A549 (cell line): ENCODE measurements around the gene PAPPA. TPM values are rescaled to one million over a fixed set of nuclear protein-coding genes. Genes with fewer than 3 reads are reported as not detected.
A peak's percentile ranks its signal among the peaks of the same experiment; 100 is the strongest.

Source experiments
- ATAC-seq, 2 experiments: fragments of 200-7000 bp in 1 of 2; fragments of >200 bp in 1 of 2; cut with Nextera tagmentation in 1 of 2; cut with Tn5 transposase in 1 of 2; 3 replicates each; pipeline versions ENCODE4 v1.8.0 to v1.9.1; 2018 to 2020; ENCODE audit warnings: mild to moderate bottlenecking in 1 of 2, moderate library complexity in 1 of 2
- CTCF ChIA-PET: fragments of 300-600 bp; sonication (Branson Sonifier 250); formaldehyde crosslinking; extraction: SDS; loops from one replicate; lab custom pipeline; 2021; ENCODE audit warnings: antibody characterized with exemption, inconsistent platforms; lab: Yijun Ruan, JAX
- POLR2A ChIA-PET: fragments of 350-600 bp; formaldehyde crosslinking; extraction: SDS; loops from one replicate; lab custom pipeline; 2021; ENCODE audit warnings: antibody characterized with exemption, inconsistent platforms; lab: Yijun Ruan, JAX
- DNase-seq, 2 experiments: peaks; one replicate each; pipeline versions ENCODE4 v3.0.0 to v3.0.0-alpha.2; 2011 to 2016; ENCODE audit warnings: low read depth in 1 of 2, low spot score in 1 of 2
- FAIRE-seq: peaks from 2 replicates; lab custom pipeline; 2011; peaks lifted over from hg19 to GRCh38; lab: Jason Lieb, UNC
- H3K27ac ChIP-seq, 2 experiments: fragments of >200 bp; sonication (Bioruptor Twin); formaldehyde crosslinking; 3 replicates each; pipeline ENCODE4 v1.5.1; 2016 to 2017
- H3K4me1 ChIP-seq: fragments of >200 bp; sonication (Bioruptor Twin); formaldehyde crosslinking; 3 replicates; pipeline ENCODE4 v1.6.1; 2016
- H3K4me2 ChIP-seq: fragments of >200 bp; sonication (Bioruptor Twin); formaldehyde crosslinking; 3 replicates; pipeline ENCODE4 v1.6.1; 2016
- H3K4me3 ChIP-seq: fragments of >200 bp; sonication (Bioruptor Twin); formaldehyde crosslinking; 3 replicates; pipeline ENCODE4 v1.5.1; 2016
- H3K9me3 ChIP-seq: fragments of >200 bp; sonication (Bioruptor Twin); formaldehyde crosslinking; 3 replicates; pipeline ENCODE4 v1.6.1; 2016
- CEBPB ChIP-seq, 2 experiments: fragments of >200 bp in 1 of 2; sonication (Bioruptor Twin) in 1 of 2; formaldehyde crosslinking in 1 of 2; IDR thresholded peaks; 2 replicates each; pipeline ENCODE4 v1.6.1; 2012 to 2016
- CHD4 ChIP-seq: fragments of 200-600 bp; sonication (generic); IDR thresholded peaks from 2 replicates; pipeline ENCODE4 v1.6.1; 2016; ENCODE audit warnings: antibody characterized with exemption, mild to moderate bottlenecking, borderline replicate concordance
- EHF ChIP-seq: fragments of 250-450 bp; sonication (Bioruptor Pico); IDR thresholded peaks from 2 replicates; pipeline ENCODE4 v1.5.0; 2020; ENCODE audit warnings: mild to moderate bottlenecking
- EHMT2 ChIP-seq: fragments of 200-600 bp; sonication (generic); IDR thresholded peaks from 2 replicates; pipeline ENCODE4 v1.6.1; 2016; ENCODE audit warnings: antibody characterized with exemption, low read depth, mild to moderate bottlenecking, moderate library complexity
- EP300 ChIP-seq, 2 experiments: fragments of >200 bp; sonication (Bioruptor Twin); formaldehyde crosslinking; IDR thresholded peaks; 2 replicates in 1 of 2; 3 replicates in 1 of 2; pipeline ENCODE4 v1.6.1; 2016 to 2017
- FOSL2 ChIP-seq, 2 experiments: fragments of 450-650 bp in 1 of 2; fragments of >200 bp in 1 of 2; sonication (Bioruptor Twin) in 1 of 2; formaldehyde crosslinking; IDR thresholded peaks; 2 replicates each; pipeline versions ENCODE4 v1.5.0 to v1.6.1; 2016 to 2020; ENCODE audit warnings: mild to moderate bottlenecking in 1 of 2, moderate library complexity in 1 of 2
- GATA3 ChIP-seq: IDR thresholded peaks from 2 replicates; pipeline ENCODE4 v1.6.1; 2012; ENCODE audit warnings: borderline replicate concordance
- HDAC2 ChIP-seq: fragments of 200-600 bp; sonication (generic); IDR thresholded peaks from 2 replicates; pipeline ENCODE4 v1.6.1; 2016
- JUN ChIP-seq, 2 experiments: fragments of >200 bp; sonication (Bioruptor Twin); formaldehyde crosslinking; IDR thresholded peaks; 2 replicates in 1 of 2; 3 replicates in 1 of 2; pipeline ENCODE4 v1.6.1; 2016 to 2017
- JUNB ChIP-seq: fragments of >200 bp; sonication (Bioruptor Twin); formaldehyde crosslinking; IDR thresholded peaks from 2 replicates; pipeline ENCODE4 v1.6.1; 2016
- KDM1A ChIP-seq: fragments of 200-600 bp; sonication (generic); IDR thresholded peaks from 2 replicates; pipeline ENCODE4 v1.6.1; 2016; ENCODE audit warnings: low read depth, mild to moderate bottlenecking
- MAFK ChIP-seq: fragments of 450-650 bp; IDR thresholded peaks from 2 replicates; pipeline ENCODE4 v1.6.1; 2014; ENCODE audit not compliant: partially characterized antibody
- PHF8 ChIP-seq: fragments of 200-600 bp; sonication (generic); IDR thresholded peaks from 2 replicates; pipeline ENCODE4 v1.6.1; 2016; ENCODE audit warnings: low read depth, mild to moderate bottlenecking, antibody characterized with exemption, moderate library complexity, borderline replicate concordance
- POLR2AphosphoS2 ChIP-seq: conservative IDR thresholded peaks from 2 replicates; pipeline ENCODE4 v1.6.1; 2012; ENCODE audit warnings: low read length, improper control_type of control experiment, inconsistent platforms
- RAD21 ChIP-seq, 2 experiments: fragments of >200 bp in 1 of 2; sonication (Bioruptor Twin) in 1 of 2; formaldehyde crosslinking in 1 of 2; IDR thresholded peaks in 1 of 2; conservative IDR thresholded peaks in 1 of 2; 2 replicates in 1 of 2; 3 replicates in 1 of 2; pipeline ENCODE4 v1.6.1; 2012 to 2018; ENCODE audit warnings: inconsistent platforms in 1 of 2
- RARB ChIP-seq: fragments of 250-450 bp; sonication (Bioruptor Pico); IDR thresholded peaks from 2 replicates; pipeline ENCODE4 v1.8.0; 2021; ENCODE audit warnings: mild to moderate bottlenecking, moderate library complexity
- SREBF2 ChIP-seq: fragments of 450-650 bp; IDR thresholded peaks from 2 replicates; pipeline ENCODE4 v1.6.1; 2014; ENCODE audit warnings: mild to moderate bottlenecking, moderate library complexity
- TP53 ChIP-seq: fragments of 250-450 bp; sonication (Bioruptor Pico); IDR thresholded peaks from 2 replicates; pipeline ENCODE4 v1.5.0; 2021; ENCODE audit warnings: mild to moderate bottlenecking, moderate library complexity
- ZNF302 ChIP-seq: fragments of 250-450 bp; sonication (Bioruptor Pico); IDR thresholded peaks from 2 replicates; pipeline ENCODE4 v1.9.0; 2021; ENCODE audit warnings: inconsistent platforms, mild to moderate bottlenecking, moderate library complexity
- ZSCAN20 ChIP-seq: fragments of 250-450 bp; sonication (Bioruptor Pico); IDR thresholded peaks from 2 replicates; pipeline ENCODE4 v1.8.0; 2022; ENCODE audit warnings: mild to moderate bottlenecking, moderate library complexity
- WGBS: methylation state at CpG from one replicate; pipeline ENCODE4 v1.1.6; 2017; ENCODE audit errors: missing lambda C conversion rate; 5-methylcytosine and 5-hydroxymethylcytosine counted together
- polyA plus RNA-seq, 4 experiments: library from polyadenylated mRNA; depleted of rRNA in 3 of 4; stranded (reverse); fragments of >200 nt; fragmentation: RNase III in 1 of 4; extraction: RNeasy Plus Mini Kit Qiagen cat#74134 plus additional on column Dnase treatment in 1 of 4; gene quantifications; 2 replicates in 3 of 4; 3 replicates in 1 of 4; pipeline ENCODE4 v1.2.3, GENCODE V29; 2011 to 2017
- TF ChIP-seq, protein P1 (sequence below): fragments of >200 bp; sonication (Bioruptor Twin); formaldehyde crosslinking; IDR thresholded peaks from 3 replicates; pipeline ENCODE4 v1.5.1; 2016
- TF ChIP-seq, protein P2 (sequence below): fragments of 250-450 bp; sonication (Bioruptor Pico); IDR thresholded peaks from 2 replicates; pipeline ENCODE4 v1.5.0; 2020; ENCODE audit warnings: low read depth, mild to moderate bottlenecking, moderate library complexity
- TF ChIP-seq, protein P3 (sequence below): fragments of >200 bp; sonication (Bioruptor Twin); formaldehyde crosslinking; IDR thresholded peaks from 2 replicates; pipeline ENCODE4 v1.6.1; 2016
- TF ChIP-seq, protein P4 (sequence below): IDR thresholded peaks from 2 replicates; pipeline ENCODE4 v1.6.1; 2012
- TF ChIP-seq, protein P5 (sequence below): fragments of 200-600 bp; sonication (generic); IDR thresholded peaks from 2 replicates; pipeline ENCODE4 v1.6.1; 2016; ENCODE audit warnings: antibody characterized with exemption, mild to moderate bottlenecking, moderate library complexity
- TF ChIP-seq, protein P6 (sequence below): fragments of 150-350 bp; IDR thresholded peaks from 2 replicates; pipeline ENCODE4 v1.6.1; 2014; ENCODE audit warnings: low read depth, mild to moderate bottlenecking, low read length
- TF ChIP-seq, protein P7 (sequence below): IDR thresholded peaks from 2 replicates; pipeline ENCODE4 v1.6.1; 2012

Gene PAPPA
- polyA plus RNA-seq, 2 of the 4 experiments (the other 2 are of a cell fraction) = 40.0 to 127 TPM

DNA sequence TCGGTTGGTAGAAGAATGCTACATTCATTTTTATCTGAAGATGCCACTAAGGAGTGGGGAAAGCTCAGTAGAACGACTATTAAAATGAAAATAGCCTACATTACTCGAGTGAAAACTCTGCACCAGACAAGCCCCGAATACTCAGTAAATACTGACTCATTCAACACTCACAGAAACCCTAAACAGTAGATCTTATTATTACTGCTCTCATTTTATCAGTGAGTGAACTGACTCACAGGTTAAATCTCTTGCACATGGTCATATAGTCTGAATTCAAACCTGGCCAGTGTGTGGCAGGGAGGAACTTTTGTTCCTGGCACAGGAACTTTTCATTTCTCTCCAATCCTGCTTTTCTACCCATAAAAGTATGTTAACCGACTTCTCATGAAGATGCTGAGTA is 9.6 kb upstream of the PAPPA start:
- peak overlapping the region; percentile 64 for H3K4me2 ChIP-seq
- WGBS = 13% methylated on average over 5 of the region's 5 CpGs
- DNase-seq = peak in 1 of 2 experiments; percentile 43
- H3K27ac ChIP-seq = peak overlapping the region; percentile 75 to 83
- FAIRE-seq = peak; percentile 43
- POLR2A ChIA-PET = interaction anchor here (1.0 kb wide), 1 partner anchor 471 kb away, joined by 3 read pairs; no protein-coding TSS in a partner anchor
- TF ChIP-seq MAFK = no peak
- TF ChIP-seq, protein P1, sequence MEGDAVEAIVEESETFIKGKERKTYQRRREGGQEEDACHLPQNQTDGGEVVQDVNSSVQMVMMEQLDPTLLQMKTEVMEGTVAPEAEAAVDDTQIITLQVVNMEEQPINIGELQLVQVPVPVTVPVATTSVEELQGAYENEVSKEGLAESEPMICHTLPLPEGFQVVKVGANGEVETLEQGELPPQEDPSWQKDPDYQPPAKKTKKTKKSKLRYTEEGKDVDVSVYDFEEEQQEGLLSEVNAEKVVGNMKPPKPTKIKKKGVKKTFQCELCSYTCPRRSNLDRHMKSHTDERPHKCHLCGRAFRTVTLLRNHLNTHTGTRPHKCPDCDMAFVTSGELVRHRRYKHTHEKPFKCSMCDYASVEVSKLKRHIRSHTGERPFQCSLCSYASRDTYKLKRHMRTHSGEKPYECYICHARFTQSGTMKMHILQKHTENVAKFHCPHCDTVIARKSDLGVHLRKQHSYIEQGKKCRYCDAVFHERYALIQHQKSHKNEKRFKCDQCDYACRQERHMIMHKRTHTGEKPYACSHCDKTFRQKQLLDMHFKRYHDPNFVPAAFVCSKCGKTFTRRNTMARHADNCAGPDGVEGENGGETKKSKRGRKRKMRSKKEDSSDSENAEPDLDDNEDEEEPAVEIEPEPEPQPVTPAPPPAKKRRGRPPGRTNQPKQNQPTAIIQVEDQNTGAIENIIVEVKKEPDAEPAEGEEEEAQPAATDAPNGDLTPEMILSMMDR = no peak
- no peak for TF ChIP-seq CHD4
- no peak for TF ChIP-seq POLR2AphosphoS2
- TF ChIP-seq GATA3 = peak; percentile 22; the same call in 1 of the 2 replicates
- no peak for TF ChIP-seq SREBF2
- no peak for TF ChIP-seq TP53 (CRISPR knock-in tag)
- peak; percentile 55 for TF ChIP-seq JUNB
- TF ChIP-seq, protein P2, sequence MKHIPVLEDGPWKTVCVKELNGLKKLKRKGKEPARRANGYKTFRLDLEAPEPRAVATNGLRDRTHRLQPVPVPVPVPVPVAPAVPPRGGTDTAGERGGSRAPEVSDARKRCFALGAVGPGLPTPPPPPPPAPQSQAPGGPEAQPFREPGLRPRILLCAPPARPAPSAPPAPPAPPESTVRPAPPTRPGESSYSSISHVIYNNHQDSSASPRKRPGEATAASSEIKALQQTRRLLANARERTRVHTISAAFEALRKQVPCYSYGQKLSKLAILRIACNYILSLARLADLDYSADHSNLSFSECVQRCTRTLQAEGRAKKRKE (CRISPR knock-in tag) = no peak
- TF ChIP-seq, protein P3, sequence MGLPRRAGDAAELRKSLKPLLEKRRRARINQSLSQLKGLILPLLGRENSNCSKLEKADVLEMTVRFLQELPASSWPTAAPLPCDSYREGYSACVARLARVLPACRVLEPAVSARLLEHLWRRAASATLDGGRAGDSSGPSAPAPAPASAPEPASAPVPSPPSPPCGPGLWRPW = no peak
- TF ChIP-seq, protein P4, sequence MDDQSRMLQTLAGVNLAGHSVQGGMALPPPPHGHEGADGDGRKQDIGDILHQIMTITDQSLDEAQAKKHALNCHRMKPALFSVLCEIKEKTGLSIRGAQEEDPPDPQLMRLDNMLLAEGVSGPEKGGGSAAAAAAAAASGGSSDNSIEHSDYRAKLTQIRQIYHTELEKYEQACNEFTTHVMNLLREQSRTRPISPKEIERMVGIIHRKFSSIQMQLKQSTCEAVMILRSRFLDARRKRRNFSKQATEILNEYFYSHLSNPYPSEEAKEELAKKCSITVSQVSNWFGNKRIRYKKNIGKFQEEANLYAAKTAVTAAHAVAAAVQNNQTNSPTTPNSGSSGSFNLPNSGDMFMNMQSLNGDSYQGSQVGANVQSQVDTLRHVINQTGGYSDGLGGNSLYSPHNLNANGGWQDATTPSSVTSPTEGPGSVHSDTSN = no peak
- TF ChIP-seq HDAC2 = no peak
- TF ChIP-seq, protein P5, sequence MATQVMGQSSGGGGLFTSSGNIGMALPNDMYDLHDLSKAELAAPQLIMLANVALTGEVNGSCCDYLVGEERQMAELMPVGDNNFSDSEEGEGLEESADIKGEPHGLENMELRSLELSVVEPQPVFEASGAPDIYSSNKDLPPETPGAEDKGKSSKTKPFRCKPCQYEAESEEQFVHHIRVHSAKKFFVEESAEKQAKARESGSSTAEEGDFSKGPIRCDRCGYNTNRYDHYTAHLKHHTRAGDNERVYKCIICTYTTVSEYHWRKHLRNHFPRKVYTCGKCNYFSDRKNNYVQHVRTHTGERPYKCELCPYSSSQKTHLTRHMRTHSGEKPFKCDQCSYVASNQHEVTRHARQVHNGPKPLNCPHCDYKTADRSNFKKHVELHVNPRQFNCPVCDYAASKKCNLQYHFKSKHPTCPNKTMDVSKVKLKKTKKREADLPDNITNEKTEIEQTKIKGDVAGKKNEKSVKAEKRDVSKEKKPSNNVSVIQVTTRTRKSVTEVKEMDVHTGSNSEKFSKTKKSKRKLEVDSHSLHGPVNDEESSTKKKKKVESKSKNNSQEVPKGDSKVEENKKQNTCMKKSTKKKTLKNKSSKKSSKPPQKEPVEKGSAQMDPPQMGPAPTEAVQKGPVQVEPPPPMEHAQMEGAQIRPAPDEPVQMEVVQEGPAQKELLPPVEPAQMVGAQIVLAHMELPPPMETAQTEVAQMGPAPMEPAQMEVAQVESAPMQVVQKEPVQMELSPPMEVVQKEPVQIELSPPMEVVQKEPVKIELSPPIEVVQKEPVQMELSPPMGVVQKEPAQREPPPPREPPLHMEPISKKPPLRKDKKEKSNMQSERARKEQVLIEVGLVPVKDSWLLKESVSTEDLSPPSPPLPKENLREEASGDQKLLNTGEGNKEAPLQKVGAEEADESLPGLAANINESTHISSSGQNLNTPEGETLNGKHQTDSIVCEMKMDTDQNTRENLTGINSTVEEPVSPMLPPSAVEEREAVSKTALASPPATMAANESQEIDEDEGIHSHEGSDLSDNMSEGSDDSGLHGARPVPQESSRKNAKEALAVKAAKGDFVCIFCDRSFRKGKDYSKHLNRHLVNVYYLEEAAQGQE = no peak
- TF ChIP-seq CEBPB (IDR thresholded peaks at IDR 0.05) = no peak
- TF ChIP-seq RAD21 (conservative IDR thresholded peaks at IDR 0.05 in 1 of 2, IDR thresholded peaks at IDR 0.05 in 1 of 2) = 0 out of 5 replicates have a peak, but pooled peaks of 1 of the 2 experiments have one; percentile 19
- TF ChIP-seq, protein P6, sequence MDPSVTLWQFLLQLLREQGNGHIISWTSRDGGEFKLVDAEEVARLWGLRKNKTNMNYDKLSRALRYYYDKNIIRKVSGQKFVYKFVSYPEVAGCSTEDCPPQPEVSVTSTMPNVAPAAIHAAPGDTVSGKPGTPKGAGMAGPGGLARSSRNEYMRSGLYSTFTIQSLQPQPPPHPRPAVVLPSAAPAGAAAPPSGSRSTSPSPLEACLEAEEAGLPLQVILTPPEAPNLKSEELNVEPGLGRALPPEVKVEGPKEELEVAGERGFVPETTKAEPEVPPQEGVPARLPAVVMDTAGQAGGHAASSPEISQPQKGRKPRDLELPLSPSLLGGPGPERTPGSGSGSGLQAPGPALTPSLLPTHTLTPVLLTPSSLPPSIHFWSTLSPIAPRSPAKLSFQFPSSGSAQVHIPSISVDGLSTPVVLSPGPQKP = no peak
- TF ChIP-seq, protein P7, sequence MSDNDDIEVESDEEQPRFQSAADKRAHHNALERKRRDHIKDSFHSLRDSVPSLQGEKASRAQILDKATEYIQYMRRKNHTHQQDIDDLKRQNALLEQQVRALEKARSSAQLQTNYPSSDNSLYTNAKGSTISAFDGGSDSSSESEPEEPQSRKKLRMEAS = peak; percentile 47; the same call in 1 of the 2 replicates
- no peak for TF ChIP-seq KDM1A
- TF ChIP-seq EHMT2 = no peak
- TF ChIP-seq ZNF302 (CRISPR knock-in tag) = no peak
- no peak for TF ChIP-seq EP300 (IDR thresholded peaks at IDR 0.05)
- TF ChIP-seq EHF = no peak
- TF ChIP-seq PHF8 = no peak
- TF ChIP-seq FOSL2 (IDR thresholded peaks at IDR 0.05) = peak; percentile 52; the same call in 1 of the 2 replicates
- peak; percentile 57; the same call in 1 of the 2 replicates for TF ChIP-seq FOSL2 (CRISPR knock-in tag; IDR thresholded peaks at IDR 0.05)
- 0 out of 5 replicates have a peak, but pooled peaks of 1 of the 2 experiments have one; percentile 25 for TF ChIP-seq JUN (IDR thresholded peaks at IDR 0.05)
- TF ChIP-seq ZSCAN20 (CRISPR knock-in tag) = no peak
- TF ChIP-seq RARB = no peak
- TF ChIP-seq, all 56 proteins: peak for 6
- Histone ChIP-seq H3K4me1 (peaks cover 39% of the 10 kb centered on the region), H3K4me3 (no peak overlapping the region), H3K9me3 (peaks cover 9% of the 10 kb centered on the region; the same call in 1 of the 3 replicates)
- CTCF ChIA-PET = no interaction called here
- peak; percentile 74 to 86; a peak in 5 of 6 replicates for ATAC-seq
